Measurements from ENCODE around the gene ANKRD29. TPM values are rescaled to one million over a fixed set of nuclear protein-coding genes. Genes with fewer than 3 reads are reported as not detected.

Gene ANKRD29
- total and polyA plus RNA-seq, 9 of the 15 experiments (the other 6 are each of a cell fraction or from before 2014, with no cell fraction given): 0.36 TPM; not detected in 8

GRCh38 chr18:23572570-23572969, 90.1 kb downstream of the ANKRD29 start (continued):
- TF ChIP-seq PATZ1 (CRISPR knock-in tag; IDR thresholded peaks at IDR 0.05; ENCODE audit: borderline replicate concordance) (no peak), ZFP36 (IDR thresholded peaks at IDR 0.05; ENCODE audit: low read depth, low read length, partially characterized antibody) (no peak)

GRCh38 chr18:23572012-23572411, 90.7 kb downstream of the ANKRD29 start:
- BruUV-seq (replicated peaks): no TSS peak
- Histone ChIP-seq H3K27me3 (ENCODE audit: control insufficient read depth in 2 of 2, insufficient read depth in 2 of 2, low read length in 2 of 2) (no peaks in the 10 kb centered on the region), H4K20me1 (replicated peaks; ENCODE audit: control insufficient read depth, insufficient read depth, low read length) (no peaks in the 10 kb centered on the region; the same call in 1 of the 2 replicates), H3K4me2 (ENCODE audit: insufficient read depth, low read length) (no peak overlapping the region), H3K4me1 (replicated peaks in 1 of 2; ENCODE audit: control insufficient read depth in 2 of 2, insufficient read depth in 2 of 2, low read length in 2 of 2) (peaks cover 0 to 9% of the 10 kb centered on the region in 2 experiments; a peak in 3 of 5 replicates), H3K9ac (ENCODE audit: insufficient read depth in 1 of 2, low read depth in 2 of 2, low read length in 2 of 2) (no peak overlapping the region), H3K79me2 (ENCODE audit: control insufficient read depth, insufficient read depth, low read length) (no peaks in the 10 kb centered on the region; the same call in 2 of the 3 replicates), H3K36me3 (ENCODE audit: control insufficient read depth, insufficient read depth, low read length) (peaks cover 79% of the 10 kb centered on the region), H3K9me1 (ENCODE audit: control insufficient read depth, insufficient read depth, low read length) (no peaks in the 10 kb centered on the region), H3K27ac (ENCODE audit: extremely low read depth, low read depth, low read length) (no peak overlapping the region), H2AFZ (ENCODE audit: low read depth, low read length) (no peak overlapping the region), H3K4me3 (no peak overlapping the region), H3K9me3 (replicated peaks; ENCODE audit: control insufficient read depth, insufficient read depth, low read depth, low read length) (no peaks in the 10 kb centered on the region)
- no peak for TF ChIP-seq E2F6 (IDR thresholded peaks at IDR 0.05; ENCODE audit: borderline replicate concordance in 1 of 2, extremely low read depth in 1 of 2, insufficient read depth in 1 of 2, insufficient read length in 1 of 2, low read depth in 1 of 2, low read length in 1 of 2, poor library complexity in 1 of 2, severe bottlenecking in 1 of 2)
- no peak for TF ChIP-seq FOXA1 (IDR thresholded peaks at IDR 0.05; ENCODE audit: borderline replicate concordance)
- TF ChIP-seq SIN3A (IDR thresholded peaks at IDR 0.05; ENCODE audit: borderline replicate concordance in 2 of 2, control insufficient read depth in 1 of 2, low read depth in 2 of 2, low read length in 2 of 2): no peak
- no peak for TF ChIP-seq MAZ (CRISPR knock-in tag; conservative IDR thresholded peaks at IDR 0.05 in 1 of 2, IDR thresholded peaks at IDR 0.05 in 1 of 2)
- TF ChIP-seq ZC3H11A (IDR thresholded peaks at IDR 0.05; ENCODE audit: low read depth, low read length): no peak
- ChIA-PET CTCF (ENCODE audit: low intra/inter-chr PET ratio) (no interaction called here), POLR2A (interaction anchor here (1.2 to 2.1 kb wide), 2 partner anchors 9 to 10 kb away, joined by 3 to 8 read pairs; no protein-coding TSS in a partner anchor)
- ATAC-seq (no peak), FAIRE-seq (no peak), DNase-seq (ENCODE audit: extremely low read depth in 1 of 4, low spot score in 3 of 4) (no peak)
- WGBS (ENCODE audit: insufficient coverage, low coverage, missing lambda C conversion rate): 79% methylated on average over 2 of the region's 2 CpGs
- intact Hi-C loops (cut with micrococcal nuclease): no loop called here
- in situ Hi-C loops (cut with MboI): no loop called here
